ENCODE data around the gene RB1.

GRCh38 chr13:48493066-48493765 is 189.7 kb downstream of the RB1 start:
- TF ChIP-seq CTCF (IDR thresholded peaks at IDR 0.05) = no peak
- no peak for TF ChIP-seq POLR2A (IDR thresholded peaks at IDR 0.05)
